ENCODE data around the gene PEMT. TPM values are rescaled to one million over a fixed set of nuclear protein-coding genes. Genes with fewer than 3 reads are reported as not detected.

PEMT gene
- total and polyA plus RNA-seq, 9 of the 15 experiments (the other 6 are each of a cell fraction or from before 2014, with no cell fraction given): 1.4 to 36.4 (median 13.6) TPM

- TF ChIP-seq ZNF277 (CRISPR knock-in tag; IDR thresholded peaks at IDR 0.05; ENCODE audit: borderline replicate concordance): no peak
- TF ChIP-seq ZNF197 (CRISPR knock-in tag; IDR thresholded peaks at IDR 0.05; ENCODE audit: low read depth): no peak
- no peak for TF ChIP-seq MAFK (IDR thresholded peaks at IDR 0.05; ENCODE audit: low read length)
- TF ChIP-seq LCOR (CRISPR knock-in tag; IDR thresholded peaks at IDR 0.05): no peak
- no peak for TF ChIP-seq ARID3A (IDR thresholded peaks at IDR 0.05; ENCODE audit: borderline replicate concordance, low read depth, low read length)
- TF ChIP-seq RNF2 (IDR thresholded peaks at IDR 0.05): no peak
- no peak for TF ChIP-seq MCM2 (IDR thresholded peaks at IDR 0.05; ENCODE audit: low read depth)
- peak; percentile 41; the same call in 1 of the 2 replicates for TF ChIP-seq CTBP1 (IDR thresholded peaks at IDR 0.05; ENCODE audit: borderline replicate concordance)
- peak; percentile 92 for TF ChIP-seq ZFX (CRISPR knock-in tag; IDR thresholded peaks at IDR 0.05)
- TF ChIP-seq ZNF639 (CRISPR knock-in tag; conservative IDR thresholded peaks at IDR 0.05 in 1 of 2, IDR thresholded peaks at IDR 0.05 in 1 of 2): no peak
- no peak for TF ChIP-seq ZBTB8A (IDR thresholded peaks at IDR 0.05; ENCODE audit: partially characterized antibody)
- no peak for TF ChIP-seq PTRF (tag; IDR thresholded peaks at IDR 0.05)
- TF ChIP-seq TCF15 (CRISPR knock-in tag; IDR thresholded peaks at IDR 0.05): no peak
- no peak for TF ChIP-seq RFX5 (IDR thresholded peaks at IDR 0.05; ENCODE audit: low read depth, low read length)
- TF ChIP-seq ZBTB12 (CRISPR knock-in tag; IDR thresholded peaks at IDR 0.05): peak; percentile 94
- peak; percentile 48 for TF ChIP-seq TBP (optimal IDR thresholded peaks at IDR 0.05; ENCODE audit: low read depth, low read length)
- no peak for TF ChIP-seq ZNF707 (CRISPR knock-in tag; conservative IDR thresholded peaks at IDR 0.05)
- TF ChIP-seq ZNF551 (CRISPR knock-in tag; IDR thresholded peaks at IDR 0.05): no peak
- no peak for TF ChIP-seq ZNF253 (CRISPR knock-in tag; conservative IDR thresholded peaks at IDR 0.05)
- no peak for TF ChIP-seq SMARCA4 (IDR thresholded peaks at IDR 0.05)
- no peak for TF ChIP-seq HNRNPUL1 (IDR thresholded peaks at IDR 0.05; ENCODE audit: low read length)
- no peak for TF ChIP-seq BCOR (IDR thresholded peaks at IDR 0.05)
- no peak for TF ChIP-seq MEIS2 (IDR thresholded peaks at IDR 0.05; ENCODE audit: partially characterized antibody)
- no peak for TF ChIP-seq POLR2H (tag; IDR thresholded peaks at IDR 0.05; ENCODE audit: low read depth)
- no peak for TF ChIP-seq ILF3 (IDR thresholded peaks at IDR 0.05; ENCODE audit: borderline replicate concordance)
Measured at GRCh38 chr17:17476865-17477467, 114.5 kb downstream of the PEMT start, which contains the start of gene MED9 (continued).

Data from K562 (cell line).